GM12878 (cell line): Measurements from ENCODE around the gene MRS2. TPM values are rescaled to one million over a fixed set of nuclear protein-coding genes. Genes with fewer than 3 reads are reported as not detected.

Experiments used
- ASH2L ChIP-seq: fragments of 300-600, 200-600 bp; sonication (generic); IDR thresholded peaks from 2 replicates; pipeline ENCODE4 v1.6.1; 2017; ENCODE audit warnings: low read depth, mild to moderate bottlenecking, borderline replicate concordance
- ATF3 ChIP-seq: IDR thresholded peaks from 2 replicates; pipeline ENCODE4 v1.6.1; 2011; ENCODE audit warnings: low read depth, mild to moderate bottlenecking, low read length, moderate library complexity, borderline replicate concordance; ENCODE audit errors: extremely low read depth
- CEBPZ ChIP-seq: fragments of 150-350 bp; IDR thresholded peaks from 2 replicates; pipeline ENCODE4 v1.6.1; 2016; ENCODE audit warnings: low read depth, low read length
- DPF2 ChIP-seq: fragments of 450-650 bp; IDR thresholded peaks from 2 replicates; pipeline ENCODE4 v1.6.1; 2017; ENCODE audit warnings: mild to moderate bottlenecking
- EZH2 ChIP-seq: IDR thresholded peaks from 2 replicates; pipeline ENCODE4 v1.6.1; 2012; ENCODE audit warnings: low read depth, mild to moderate bottlenecking, control low read depth, inconsistent platforms, low read length, borderline replicate concordance; ENCODE audit not compliant: control insufficient read depth
- MAX ChIP-seq: IDR thresholded peaks from 2 replicates; pipeline ENCODE4 v1.6.1; 2012; ENCODE audit warnings: low read depth, low read length, improper control_type of control experiment
- PBX3 ChIP-seq: IDR thresholded peaks from 2 replicates; pipeline ENCODE4 v1.6.1; 2011; ENCODE audit warnings: mild to moderate bottlenecking, low read depth, low read length, moderate library complexity; ENCODE audit not compliant: insufficient replicate concordance
- POLR2A ChIP-seq: IDR thresholded peaks from 2 replicates; pipeline ENCODE4 v1.6.1; 2011; ENCODE audit warnings: low read depth, mild to moderate bottlenecking, low read length
- POU2F2 ChIP-seq: IDR thresholded peaks from 3 replicates; pipeline ENCODE4 v1.6.1; 2011; ENCODE audit warnings: low read depth, mild to moderate bottlenecking, low read length, borderline replicate concordance
- TBL1XR1 ChIP-seq: IDR thresholded peaks from 2 replicates; pipeline ENCODE4 v1.6.1; 2012; ENCODE audit warnings: low read depth, low read length, improper control_type of control experiment
- TCF3 ChIP-seq: IDR thresholded peaks from 2 replicates; pipeline ENCODE4 v1.6.1; 2012; ENCODE audit warnings: low read depth, mild to moderate bottlenecking, low read length, borderline replicate concordance; ENCODE audit not compliant: insufficient read depth
- ZBED1 ChIP-seq: IDR thresholded peaks from 2 replicates; pipeline ENCODE4 v1.6.1; 2016; ENCODE audit warnings: borderline replicate concordance
- ZBTB11 ChIP-seq: fragments of 450-650 bp; formaldehyde crosslinking; IDR thresholded peaks from 2 replicates; pipeline ENCODE4 v1.5.0; 2022; ENCODE audit warnings: mild to moderate bottlenecking, missing genetic modification characterization
- ZNF24 ChIP-seq: fragments of 450-650 bp; IDR thresholded peaks from 2 replicates; pipeline ENCODE4 v1.6.1; 2017; ENCODE audit warnings: antibody characterized with exemption, mild to moderate bottlenecking
- polyA plus RNA-seq, 11 experiments: library from polyadenylated mRNA; depleted of rRNA in 4 of 11; unstranded in 6 of 11; stranded (reverse) in 5 of 11; fragments of >200 nt; fragmentation: Nextera tagmentation in 4 of 11; fragmentation: Illumina TruSeq in 1 of 11; extraction: Ambion mirVana in 4 of 11; extraction: Trizol in 1 of 11; gene quantifications; 1 replicate in 1 of 11; 2 replicates in 10 of 11; pipeline versions ENCODE4 v1.2.1 to v1.2.3, GENCODE V29; 2011 to 2016; ENCODE audit warnings: inconsistent platforms in 2 of 11, missing spikeins in 2 of 11, low read depth in 1 of 11
- total RNA-seq, 4 experiments: library from RNA; depleted of rRNA in 3 of 4; stranded (reverse); fragments of >200 nt in 3 of 4; fragmentation: Illumina TruSeq in 1 of 4; extraction: Trizol in 1 of 4; gene quantifications; 2 replicates each; pipeline versions ENCODE4 v1.2.1 to v1.2.3, GENCODE V29; 2013 to 2021
- TF ChIP-seq, protein P1 (sequence below): fragments of 450-650 bp; IDR thresholded peaks from 2 replicates; pipeline ENCODE4 v1.6.1; 2017; ENCODE audit warnings: low read depth, mild to moderate bottlenecking, moderate library complexity
- TF ChIP-seq, protein P2 (sequence below): IDR thresholded peaks from 2 replicates; pipeline ENCODE4 v1.6.1; 2012; ENCODE audit warnings: low read depth, low read length, improper control_type of control experiment

The MRS2 gene
- total and polyA plus RNA-seq, 10 of the 15 experiments (the other 5 are each of a cell fraction or from before 2014, with no cell fraction given) = 7.5 to 29.9 (median 24.2) TPM

DNA sequence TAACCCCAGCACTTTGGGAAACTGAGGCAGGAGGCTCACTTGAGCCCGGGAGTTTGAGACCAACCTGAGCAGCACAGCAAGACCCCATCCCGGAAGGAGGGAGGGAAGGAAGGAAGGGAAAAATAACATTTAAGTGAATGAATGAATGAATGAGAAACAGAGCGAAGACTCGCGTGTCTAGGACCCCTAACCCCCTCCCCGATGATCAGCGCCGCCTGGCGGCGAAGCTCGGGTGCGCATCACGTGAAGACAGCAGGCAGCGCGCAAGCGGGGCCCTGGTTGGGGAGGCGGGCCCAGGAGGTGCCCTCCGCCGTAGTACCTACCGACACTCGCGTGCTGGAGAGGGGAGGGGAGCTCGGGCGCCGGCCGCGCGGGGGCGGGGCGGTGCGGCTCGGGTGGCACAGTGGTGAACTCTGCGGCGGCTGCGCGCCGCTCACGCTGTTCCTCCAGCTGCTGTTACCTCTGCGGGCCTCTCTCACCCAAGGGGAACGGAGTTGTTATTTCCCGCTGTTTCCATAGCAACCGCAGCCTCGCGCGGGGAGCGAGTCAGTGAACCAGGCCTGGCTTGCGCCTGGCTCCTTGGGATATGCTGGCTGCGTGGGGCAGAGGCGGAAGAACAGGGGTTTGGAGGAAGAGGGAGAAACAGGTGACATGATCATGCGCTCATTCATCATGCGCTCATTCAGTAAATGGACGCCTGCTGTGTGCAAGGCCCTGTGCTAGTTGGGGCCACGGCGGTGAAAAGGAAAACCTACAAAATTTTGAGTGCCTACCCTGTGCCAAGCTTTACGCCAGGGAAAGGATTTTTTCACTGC is 42.9 kb upstream of the MRS2 start (continued):
- TF ChIP-seq, protein P1, sequence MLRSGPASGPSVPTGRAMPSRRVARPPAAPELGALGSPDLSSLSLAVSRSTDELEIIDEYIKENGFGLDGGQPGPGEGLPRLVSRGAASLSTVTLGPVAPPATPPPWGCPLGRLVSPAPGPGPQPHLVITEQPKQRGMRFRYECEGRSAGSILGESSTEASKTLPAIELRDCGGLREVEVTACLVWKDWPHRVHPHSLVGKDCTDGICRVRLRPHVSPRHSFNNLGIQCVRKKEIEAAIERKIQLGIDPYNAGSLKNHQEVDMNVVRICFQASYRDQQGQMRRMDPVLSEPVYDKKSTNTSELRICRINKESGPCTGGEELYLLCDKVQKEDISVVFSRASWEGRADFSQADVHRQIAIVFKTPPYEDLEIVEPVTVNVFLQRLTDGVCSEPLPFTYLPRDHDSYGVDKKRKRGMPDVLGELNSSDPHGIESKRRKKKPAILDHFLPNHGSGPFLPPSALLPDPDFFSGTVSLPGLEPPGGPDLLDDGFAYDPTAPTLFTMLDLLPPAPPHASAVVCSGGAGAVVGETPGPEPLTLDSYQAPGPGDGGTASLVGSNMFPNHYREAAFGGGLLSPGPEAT = no peak
- no peak for TF ChIP-seq PBX3
- TF ChIP-seq ZBTB11 (CRISPR knock-in tag) = no peak
- no peak for TF ChIP-seq ZBED1
- no peak for TF ChIP-seq POLR2A
- peak; percentile 54; the same call in 1 of the 2 replicates for TF ChIP-seq DPF2
- TF ChIP-seq ASH2L = no peak
- TF ChIP-seq POU2F2 = no peak
- no peak for TF ChIP-seq ATF3
- no peak for TF ChIP-seq EZH2
- no peak for TF ChIP-seq TBL1XR1
- no peak for TF ChIP-seq MAX
- no peak for TF ChIP-seq CEBPZ
- peak; percentile 97 for TF ChIP-seq ZNF24
- peak; percentile 83 for TF ChIP-seq TCF3
- TF ChIP-seq, protein P2, sequence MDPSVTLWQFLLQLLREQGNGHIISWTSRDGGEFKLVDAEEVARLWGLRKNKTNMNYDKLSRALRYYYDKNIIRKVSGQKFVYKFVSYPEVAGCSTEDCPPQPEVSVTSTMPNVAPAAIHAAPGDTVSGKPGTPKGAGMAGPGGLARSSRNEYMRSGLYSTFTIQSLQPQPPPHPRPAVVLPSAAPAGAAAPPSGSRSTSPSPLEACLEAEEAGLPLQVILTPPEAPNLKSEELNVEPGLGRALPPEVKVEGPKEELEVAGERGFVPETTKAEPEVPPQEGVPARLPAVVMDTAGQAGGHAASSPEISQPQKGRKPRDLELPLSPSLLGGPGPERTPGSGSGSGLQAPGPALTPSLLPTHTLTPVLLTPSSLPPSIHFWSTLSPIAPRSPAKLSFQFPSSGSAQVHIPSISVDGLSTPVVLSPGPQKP = no peak
- TF ChIP-seq, all 136 proteins: peak for 21
